H1 (cell line): ENCODE results near the gene SPDYE3. TPM values are rescaled to one million over a fixed set of nuclear protein-coding genes. Genes with fewer than 3 reads are reported as not detected.
A peak's percentile ranks its signal among the peaks of the same experiment; 100 is the strongest.

Experiments used
- CTCF ChIA-PET: fragments of 300-600 bp; sonication (Branson Sonifier 250); formaldehyde crosslinking; loops from one replicate; lab custom pipeline; 2021; ENCODE audit not compliant: partially characterized antibody; lab: Charles Lee
- POLR2A ChIA-PET: fragments of 300-600 bp; sonication (Branson Sonifier 250); formaldehyde crosslinking; loops from one replicate; lab custom pipeline; 2021; ENCODE audit warnings: inconsistent platforms; ENCODE audit not compliant: partially characterized antibody; lab: Charles Lee
- DNase-seq, 2 experiments: peaks; one replicate each; pipeline versions ENCODE4 v3.0.0 to v3.0.0-alpha.2; 2010 to 2022; ENCODE audit warnings: low spot score in 2 of 2, low read depth in 1 of 2, mixed read lengths in 1 of 2
- FAIRE-seq: peaks from 2 replicates; lab custom pipeline; 2011; peaks lifted over from hg19 to GRCh38; lab: Jason Lieb, UNC
- H2AFZ ChIP-seq: 2 replicates; pipeline ENCODE4 v1.8.1; 2012; ENCODE audit warnings: low read length, inconsistent platforms
- H2AK5ac ChIP-seq: 2 replicates; pipeline ENCODE4 v1.6.1; 2013; ENCODE audit warnings: low read depth, low read length
- H2BK120ac ChIP-seq: replicated peaks from 2 replicates; pipeline ENCODE3; 2013; ENCODE audit warnings: low read depth, low read length, inconsistent platforms
- H2BK12ac ChIP-seq: 2 replicates; pipeline ENCODE4 v1.6.1; 2013; ENCODE audit warnings: low read depth, low read length
- H2BK15ac ChIP-seq: 2 replicates; pipeline ENCODE4 v1.6.1; 2013; ENCODE audit warnings: low read length
- H2BK20ac ChIP-seq: 2 replicates; pipeline ENCODE4 v1.6.1; 2013; ENCODE audit warnings: low read length
- H2BK5ac ChIP-seq: 2 replicates; pipeline ENCODE4 v1.6.1; 2013; ENCODE audit warnings: low read depth, low read length
- H3K14ac ChIP-seq: 2 replicates; pipeline ENCODE4 v1.6.1; 2013; ENCODE audit warnings: inconsistent platforms; ENCODE audit not compliant: insufficient read length
- H3K18ac ChIP-seq: 2 replicates; pipeline ENCODE4 v1.6.1; 2013; ENCODE audit warnings: low read length; ENCODE audit errors: extremely low read depth
- H3K23ac ChIP-seq: 2 replicates; pipeline ENCODE4 v1.6.1; 2013; ENCODE audit warnings: inconsistent platforms; ENCODE audit not compliant: insufficient read length
- H3K23me2 ChIP-seq: 2 replicates; pipeline ENCODE4 v1.6.1; 2013; ENCODE audit warnings: low read depth, low read length
- H3K27ac ChIP-seq: 2 replicates; pipeline ENCODE4 v1.6.1; 2011; ENCODE audit warnings: low read depth, low read length, inconsistent platforms
- H3K27me3 ChIP-seq, 4 experiments: replicated peaks in 1 of 4; 1 replicate in 1 of 4; 2 replicates in 3 of 4; pipeline versions ENCODE4 v1.6.1 to v1.8.1; 2011 to 2013; ENCODE audit warnings: low read length in 3 of 4, mild to moderate bottlenecking in 3 of 4, inconsistent platforms in 2 of 4, mixed read lengths in 2 of 4, moderate library complexity in 1 of 4; ENCODE audit not compliant: control insufficient read depth in 3 of 4, insufficient read depth in 3 of 4; ENCODE audit errors: extremely low read depth in 1 of 4
- H3K36me3 ChIP-seq, 4 experiments: 2 replicates each; pipeline versions ENCODE4 v1.6.1 to v1.8.1; 2011 to 2013; ENCODE audit warnings: mild to moderate bottlenecking in 4 of 4, low read length in 3 of 4, moderate library complexity in 2 of 4, control low read depth in 1 of 4, inconsistent platforms in 1 of 4; ENCODE audit not compliant: insufficient read depth in 4 of 4, control insufficient read depth in 2 of 4
- H3K4ac ChIP-seq: replicated peaks from 2 replicates; pipeline ENCODE3; 2013; ENCODE audit warnings: low read length, low read depth, mixed read lengths, inconsistent platforms; ENCODE audit not compliant: insufficient read length
- H3K4me1 ChIP-seq, 4 experiments: replicated peaks in 1 of 4; 1 replicate in 1 of 4; 2 replicates in 3 of 4; pipeline versions ENCODE4 v1.6.1 to v1.8.1; 2011 to 2013; ENCODE audit warnings: low read length in 3 of 4, inconsistent platforms in 2 of 4, mixed read lengths in 1 of 4; ENCODE audit not compliant: insufficient read depth in 4 of 4, control insufficient read depth in 3 of 4
- H3K4me2 ChIP-seq, 2 experiments: 2 replicates each; pipeline versions ENCODE4 v1.6.1 to v1.8.1; 2011 to 2013; ENCODE audit warnings: low read depth in 2 of 2, low read length in 2 of 2, control low read depth in 1 of 2, inconsistent platforms in 1 of 2, mild to moderate bottlenecking in 1 of 2; ENCODE audit not compliant: insufficient read depth in 1 of 2
- H3K4me3 ChIP-seq, 4 experiments: fragments of 200-600, 300-600 bp in 1 of 4; sonication (generic), shearing (Covaris generic), sonication (Bioruptor Twin) in 1 of 4; 2 replicates each; pipeline versions ENCODE4 v1.5.1 to v1.8.1; 2011 to 2016; ENCODE audit warnings: low read length in 4 of 4, low read depth in 3 of 4, control low read depth in 2 of 4, inconsistent platforms in 2 of 4, mild to moderate bottlenecking in 2 of 4, mixed read lengths in 1 of 4, moderate library complexity in 1 of 4; ENCODE audit not compliant: insufficient read depth in 2 of 4; ENCODE audit errors: extremely low read depth in 1 of 4
- H3K56ac ChIP-seq: replicated peaks from 2 replicates; pipeline ENCODE3; 2013; ENCODE audit warnings: low read depth, mild to moderate bottlenecking, mixed read lengths, low read length, inconsistent platforms; ENCODE audit not compliant: insufficient read length
- H3K79me1 ChIP-seq: 2 replicates; pipeline ENCODE4 v1.6.1; 2013; ENCODE audit warnings: low read depth, low read length, control low read depth
- H3K79me2 ChIP-seq, 2 experiments: 2 replicates each; pipeline versions ENCODE4 v1.6.1 to v1.8.1; 2012 to 2013; ENCODE audit warnings: low read length in 2 of 2, mild to moderate bottlenecking in 2 of 2, inconsistent platforms in 1 of 2; ENCODE audit not compliant: insufficient read depth in 2 of 2, control insufficient read depth in 1 of 2
- H3K9ac ChIP-seq, 4 experiments: replicated peaks in 1 of 4; 1 replicate in 1 of 4; 2 replicates in 3 of 4; pipeline versions ENCODE4 v1.6.1 to v1.8.1; 2011 to 2013; ENCODE audit warnings: low read depth in 3 of 4, low read length in 3 of 4, control low read depth in 2 of 4, mild to moderate bottlenecking in 2 of 4, moderate library complexity in 2 of 4, inconsistent platforms in 1 of 4; ENCODE audit errors: extremely low read depth in 1 of 4
- H3K9me3 ChIP-seq, 2 experiments: 2 replicates each; pipeline versions ENCODE4 v1.6.1 to v1.8.1; 2012 to 2013; ENCODE audit warnings: mild to moderate bottlenecking in 2 of 2, moderate library complexity in 2 of 2, control low read depth in 1 of 2, inconsistent platforms in 1 of 2, low read depth in 1 of 2, low read length in 1 of 2, mixed read lengths in 1 of 2; ENCODE audit not compliant: insufficient read depth in 2 of 2
- H4K20me1 ChIP-seq, 2 experiments: replicated peaks in 1 of 2; 2 replicates each; pipeline versions ENCODE3 to v1.8.1; 2011 to 2013; ENCODE audit warnings: inconsistent platforms in 2 of 2, low read length in 2 of 2, mild to moderate bottlenecking in 1 of 2; ENCODE audit not compliant: insufficient read depth in 2 of 2, control insufficient read depth in 1 of 2
- H4K5ac ChIP-seq: 2 replicates; pipeline ENCODE4 v1.6.1; 2013; ENCODE audit warnings: low read length, low read depth, mixed read lengths, inconsistent platforms; ENCODE audit not compliant: insufficient read length
- H4K8ac ChIP-seq: 2 replicates; pipeline ENCODE4 v1.8.0; 2013; ENCODE audit warnings: mild to moderate bottlenecking, moderate library complexity, low read length, inconsistent platforms; ENCODE audit not compliant: insufficient read depth; ENCODE audit errors: extremely low read depth
- H4K91ac ChIP-seq: replicated peaks from 2 replicates; pipeline ENCODE3; 2013; ENCODE audit warnings: low read length, mixed read lengths, inconsistent platforms; ENCODE audit not compliant: insufficient read length
- EP300 ChIP-seq, 2 experiments: IDR thresholded peaks; 1 replicate in 1 of 2; 2 replicates in 1 of 2; pipeline ENCODE4 v1.6.1; 2011 to 2012; ENCODE audit warnings: low read depth in 2 of 2, low read length in 2 of 2, mild to moderate bottlenecking in 2 of 2, borderline replicate concordance in 1 of 2, inconsistent platforms in 1 of 2, moderate library complexity in 1 of 2
- POLR2AphosphoS5 ChIP-seq: IDR thresholded peaks from 2 replicates; pipeline ENCODE4 v1.6.1; 2011; ENCODE audit warnings: low read depth, low read length
- TBP ChIP-seq: IDR thresholded peaks from 2 replicates; pipeline ENCODE4 v1.6.1; 2011; ENCODE audit warnings: low read depth, low read length, improper control_type of control experiment
- TCF12 ChIP-seq: IDR thresholded peaks from 2 replicates; pipeline ENCODE4 v1.6.1; 2011; ENCODE audit warnings: low read depth, mild to moderate bottlenecking, low read length
- WGBS, 2 experiments: shearing (Covaris generic) in 1 of 2; methylation state at CpG; one replicate each; pipeline versions ENCODE4 v1.1.6 to v1.1.7; 2013 to 2015; ENCODE audit warnings: low lambda C conversion rate in 2 of 2, mixed read lengths in 2 of 2, inconsistent platforms in 1 of 2, low coverage in 1 of 2, missing lambda C conversion rate in 1 of 2; ENCODE audit not compliant: insufficient replicate concordance in 2 of 2, insufficient coverage in 1 of 2, insufficient read length in 1 of 2; ENCODE audit errors: extremely low coverage in 1 of 2, missing lambda C conversion rate in 1 of 2; 5-methylcytosine and 5-hydroxymethylcytosine counted together
- polyA plus RNA-seq, 7 experiments: library from polyadenylated mRNA; depleted of rRNA in 3 of 7; stranded (reverse) in 5 of 7; unstranded in 2 of 7; fragments of >200 nt in 5 of 7; fragments of 200-250 nt in 2 of 7; gene quantifications; 1 replicate in 5 of 7; 2 replicates in 1 of 7; 4 replicates in 1 of 7; pipeline versions ENCODE4 v1.2.1 to v1.2.3, GENCODE V29; 2011 to 2013; ENCODE audit warnings: missing spikeins in 2 of 7, mixed read lengths in 2 of 7
- total RNA-seq: library from RNA; stranded (reverse); fragmentation: NEBNext Ultra II Directional; extraction: Animal tissue kit (Norgen Biotek cat#: 25700); gene quantifications from 2 replicates; pipeline ENCODE4 v1.2.1, GENCODE V29; 2021

The SPDYE3 gene
- total and polyA plus RNA-seq, 2 of the 8 experiments (the other 6 are each of a cell fraction or from before 2014, with no cell fraction given): not detected

DNA sequence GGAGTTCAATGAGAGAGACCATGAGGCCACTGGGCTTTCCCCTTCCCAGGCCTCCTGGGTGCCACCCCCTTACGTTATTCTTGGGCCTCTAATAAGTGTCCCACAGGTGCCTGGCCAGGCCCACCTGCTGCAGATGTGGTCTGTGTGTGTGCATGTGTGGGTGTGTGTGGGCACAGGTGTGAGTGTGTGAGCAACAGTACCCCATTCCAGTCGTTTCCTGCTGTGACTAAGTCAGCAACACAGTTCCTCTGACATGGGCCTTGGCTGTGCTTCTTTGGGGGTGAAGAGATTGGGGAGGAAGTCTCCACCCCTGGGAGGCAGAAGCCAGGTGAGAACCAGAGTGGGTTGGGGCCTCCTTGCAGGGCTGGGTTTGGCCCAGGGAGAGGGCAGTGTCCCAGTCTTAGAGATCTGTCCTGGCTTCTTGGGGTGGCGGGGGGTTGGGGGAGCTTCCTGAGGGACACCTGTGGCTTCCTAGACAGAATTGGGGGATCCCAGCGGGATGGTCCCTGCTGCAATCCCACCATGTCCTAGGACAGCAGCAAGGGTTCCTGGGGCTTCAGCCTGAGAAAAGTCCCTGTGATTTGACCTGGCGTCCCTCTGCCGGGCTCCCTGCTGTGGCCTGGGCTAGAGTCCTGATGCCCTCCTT lies 46.3 kb downstream of the SPDYE3 start:
- Histone ChIP-seq H3K23me2 (no peaks in the 10 kb centered on the region), H3K36me3 (peaks cover 27 to 70% (median 47%) of the 10 kb centered on the region in 4 experiments), H3K79me1 (no peaks in the 10 kb centered on the region; the same call in 1 of the 2 replicates), H4K8ac (no peak overlapping the region), H3K27me3 (no peaks in the 10 kb centered on the region), H3K27ac (no peak overlapping the region), H3K23ac (no peak overlapping the region), H3K9ac (no peak overlapping the region), H3K4me1 (no peaks in the 10 kb centered on the region), H2AFZ (no peak overlapping the region), H2AK5ac (no peak overlapping the region), H2BK12ac (no peak overlapping the region), H3K14ac (no peak overlapping the region), H3K4ac (no peak overlapping the region), H4K5ac (no peak overlapping the region), H3K18ac (no peak overlapping the region), H4K20me1 (peaks cover 2 to 14% of the 10 kb centered on the region in 2 experiments), H2BK20ac (no peak overlapping the region), H3K4me2 (no peak overlapping the region), H2BK120ac (no peak overlapping the region), H3K9me3 (no peaks in the 10 kb centered on the region), H2BK5ac (0 out of 2 replicates have a peak overlapping the region, but pooled peaks have one; percentile 35), H3K56ac (no peak overlapping the region), H2BK15ac (no peak overlapping the region), H4K91ac (no peak overlapping the region), H3K79me2 (no peaks in the 10 kb centered on the region), H3K4me3 (no peak overlapping the region)
- ChIA-PET POLR2A (interaction anchor here (1.0 to 3.2 kb wide), 5 partner anchors 11 to 75 kb away, joined by 3 to 12 read pairs (median 4); partner anchors contain the start of gene ZCWPW1), CTCF (interaction anchor here (1.0 to 2.3 kb wide), 2 partner anchors 9 to 21 kb away, joined by 3 to 7 read pairs; no protein-coding TSS in a partner anchor)
- FAIRE-seq: no peak
- no peak for DNase-seq
- 95% methylated on average over 6 of the region's 6 CpGs; no CpG with 5 or more reads in 1 of the 2 experiments for WGBS, 2 experiments
- TF ChIP-seq POLR2AphosphoS5 (peak; percentile 28; the same call in 1 of the 2 replicates), TBP (no peak), TCF12 (no peak), EP300 (IDR thresholded peaks at IDR 0.05; ENCODE audit: borderline replicate concordance in 1 of 2, low read depth in 2 of 2, low read length in 2 of 2) (no peak)
